Sigmoid colon (tissue), 3 donors: ENCODE results near the gene CHMP1A.

Source experiments
- POLR2A ChIP-seq, 2 donors: fragments of 450-650 bp; IDR thresholded peaks; one replicate each; pipeline ENCODE4 v1.6.1; 2016; ENCODE audit warnings: antibody characterized with exemption in 2 of 2, mild to moderate bottlenecking in 2 of 2, moderate library complexity in 2 of 2
- TF ChIP-seq, protein P1 (sequence below), 4 experiments: fragments of 450-650 bp in 3 of 4; fragments of 200-600 bp in 1 of 4; IDR thresholded peaks; one replicate each; pipeline ENCODE4 v1.5.1; 2016 to 2019; ENCODE audit warnings: antibody characterized with exemption in 4 of 4, mild to moderate bottlenecking in 3 of 4, moderate library complexity in 2 of 4

GRCh38 chr16:89615176-89615575, 42.3 kb downstream of the CHMP1A start:
- TF ChIP-seq, protein P1, sequence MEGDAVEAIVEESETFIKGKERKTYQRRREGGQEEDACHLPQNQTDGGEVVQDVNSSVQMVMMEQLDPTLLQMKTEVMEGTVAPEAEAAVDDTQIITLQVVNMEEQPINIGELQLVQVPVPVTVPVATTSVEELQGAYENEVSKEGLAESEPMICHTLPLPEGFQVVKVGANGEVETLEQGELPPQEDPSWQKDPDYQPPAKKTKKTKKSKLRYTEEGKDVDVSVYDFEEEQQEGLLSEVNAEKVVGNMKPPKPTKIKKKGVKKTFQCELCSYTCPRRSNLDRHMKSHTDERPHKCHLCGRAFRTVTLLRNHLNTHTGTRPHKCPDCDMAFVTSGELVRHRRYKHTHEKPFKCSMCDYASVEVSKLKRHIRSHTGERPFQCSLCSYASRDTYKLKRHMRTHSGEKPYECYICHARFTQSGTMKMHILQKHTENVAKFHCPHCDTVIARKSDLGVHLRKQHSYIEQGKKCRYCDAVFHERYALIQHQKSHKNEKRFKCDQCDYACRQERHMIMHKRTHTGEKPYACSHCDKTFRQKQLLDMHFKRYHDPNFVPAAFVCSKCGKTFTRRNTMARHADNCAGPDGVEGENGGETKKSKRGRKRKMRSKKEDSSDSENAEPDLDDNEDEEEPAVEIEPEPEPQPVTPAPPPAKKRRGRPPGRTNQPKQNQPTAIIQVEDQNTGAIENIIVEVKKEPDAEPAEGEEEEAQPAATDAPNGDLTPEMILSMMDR (IDR thresholded peaks at IDR 0.05): no peak
- no peak for TF ChIP-seq POLR2A (IDR thresholded peaks at IDR 0.05)
